ENCODE measurements around the gene GLIPR1L1. TPM values are rescaled to one million over a fixed set of nuclear protein-coding genes. Genes with fewer than 3 reads are reported as not detected.

Gene GLIPR1L1
- total RNA-seq, 1 experiment from 2014 or later, result not detected

DNA sequence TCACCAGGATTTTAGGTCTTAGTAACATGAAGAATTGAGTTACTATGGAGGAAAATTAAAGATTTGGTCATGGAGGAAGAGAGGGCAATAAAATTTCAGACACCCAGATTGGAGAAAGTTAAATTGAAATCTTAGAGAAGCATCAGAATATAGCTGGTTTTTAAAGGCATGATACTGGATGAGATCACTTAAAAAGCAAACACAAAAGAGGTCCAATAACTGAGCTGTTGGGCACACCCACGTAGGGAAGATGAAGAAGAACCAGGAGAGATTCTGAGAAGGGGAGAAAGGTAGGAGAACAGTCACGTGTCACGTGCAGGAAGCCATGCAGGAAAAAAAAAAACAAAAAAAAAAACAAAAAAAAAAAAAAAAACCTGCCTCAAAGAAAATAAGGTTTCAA, 23.1 kb upstream of the GLIPR1L1 start:
- ChIA-PET CTCF (no interaction called here), POLR2A (ENCODE audit: unreplicated experiment) (no interaction called here)
- H4K20me1 ChIP-seq (ENCODE audit: insufficient read depth), result no peaks in the 10 kb centered on the region
- no peaks in the 10 kb centered on the region for H3K4me1 ChIP-seq (replicated peaks; ENCODE audit: insufficient read depth)
- H2AFZ ChIP-seq, result no peak overlapping the region
- H3K4me3 ChIP-seq, result no peak overlapping the region
- H3K4me2 ChIP-seq, result no peak overlapping the region
- H3K9me2 ChIP-seq (ENCODE audit: insufficient read depth), result 0 out of 2 replicates have a peak, but pooled peaks cover 4% of the 10 kb centered on the region
- no peak for TF ChIP-seq EZH2 (IDR thresholded peaks at IDR 0.05; ENCODE audit: low read depth)
- TF ChIP-seq, protein P1, sequence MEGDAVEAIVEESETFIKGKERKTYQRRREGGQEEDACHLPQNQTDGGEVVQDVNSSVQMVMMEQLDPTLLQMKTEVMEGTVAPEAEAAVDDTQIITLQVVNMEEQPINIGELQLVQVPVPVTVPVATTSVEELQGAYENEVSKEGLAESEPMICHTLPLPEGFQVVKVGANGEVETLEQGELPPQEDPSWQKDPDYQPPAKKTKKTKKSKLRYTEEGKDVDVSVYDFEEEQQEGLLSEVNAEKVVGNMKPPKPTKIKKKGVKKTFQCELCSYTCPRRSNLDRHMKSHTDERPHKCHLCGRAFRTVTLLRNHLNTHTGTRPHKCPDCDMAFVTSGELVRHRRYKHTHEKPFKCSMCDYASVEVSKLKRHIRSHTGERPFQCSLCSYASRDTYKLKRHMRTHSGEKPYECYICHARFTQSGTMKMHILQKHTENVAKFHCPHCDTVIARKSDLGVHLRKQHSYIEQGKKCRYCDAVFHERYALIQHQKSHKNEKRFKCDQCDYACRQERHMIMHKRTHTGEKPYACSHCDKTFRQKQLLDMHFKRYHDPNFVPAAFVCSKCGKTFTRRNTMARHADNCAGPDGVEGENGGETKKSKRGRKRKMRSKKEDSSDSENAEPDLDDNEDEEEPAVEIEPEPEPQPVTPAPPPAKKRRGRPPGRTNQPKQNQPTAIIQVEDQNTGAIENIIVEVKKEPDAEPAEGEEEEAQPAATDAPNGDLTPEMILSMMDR (conservative IDR thresholded peaks at IDR 0.05), result no peak
- H3K79me2 ChIP-seq (ENCODE audit: low read depth), result no peaks in the 10 kb centered on the region
- H3K27me3 ChIP-seq (ENCODE audit: insufficient read depth, low read depth), result no peaks in the 10 kb centered on the region
- no TSS peak for BruUV-seq (replicated peaks)
- no peak overlapping the region for H3K27ac ChIP-seq
- no peaks in the 10 kb centered on the region for H3F3A ChIP-seq (ENCODE audit: insufficient read depth, low read depth)
- H3K36me3 ChIP-seq (ENCODE audit: low read depth), result no peaks in the 10 kb centered on the region
- H3K9me3 ChIP-seq (ENCODE audit: insufficient read depth, low read depth), result no peaks in the 10 kb centered on the region
- intact Hi-C loops (cut with micrococcal nuclease; ENCODE audit: unreplicated experiment), result no loop called here
- no peak for DNase-seq

DNA sequence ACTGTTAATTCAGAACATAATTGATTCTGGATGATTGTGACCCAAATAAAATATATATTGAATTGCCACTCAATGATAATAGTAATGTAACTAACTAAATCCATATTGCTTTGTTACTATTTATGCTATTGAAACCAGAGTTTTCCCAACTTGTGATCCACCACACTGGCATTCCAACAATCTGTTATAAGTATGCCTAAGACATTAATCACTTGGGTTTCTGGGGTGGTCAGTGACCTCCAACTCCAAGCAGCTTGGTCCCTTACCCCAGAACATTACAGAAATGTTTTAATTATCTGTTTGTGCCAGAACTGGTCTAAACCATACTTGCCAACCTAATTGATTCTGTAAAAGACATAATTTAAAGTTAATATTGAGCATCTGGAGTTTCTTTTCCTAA, 19.0 kb upstream of the GLIPR1L1 start:
- no peak overlapping the region for H3K4me2 ChIP-seq
- H3K4me3 ChIP-seq, result no peak overlapping the region
- H3K9me2 ChIP-seq (ENCODE audit: insufficient read depth), result no peaks in the 10 kb centered on the region
- BruUV-seq (replicated peaks), result no TSS peak
- CTCF ChIA-PET, result no interaction called here
- H3K27ac ChIP-seq, result no peak overlapping the region
- no peak for DNase-seq
- no peaks in the 10 kb centered on the region for H4K20me1 ChIP-seq (ENCODE audit: insufficient read depth)
- no peak overlapping the region for H2AFZ ChIP-seq
- H3K79me2 ChIP-seq (ENCODE audit: low read depth), result no peaks in the 10 kb centered on the region
- H3K9me3 ChIP-seq (ENCODE audit: insufficient read depth, low read depth), result no peaks in the 10 kb centered on the region
- no peak for TF ChIP-seq EZH2 (IDR thresholded peaks at IDR 0.05; ENCODE audit: low read depth)
- TF ChIP-seq, protein P1 (conservative IDR thresholded peaks at IDR 0.05), result no peak
- intact Hi-C loops (cut with micrococcal nuclease; ENCODE audit: unreplicated experiment), result no loop called here
- POLR2A ChIA-PET (ENCODE audit: unreplicated experiment), result no interaction called here
- no peaks in the 10 kb centered on the region for H3K27me3 ChIP-seq (ENCODE audit: insufficient read depth, low read depth)
- H3K4me1 ChIP-seq (replicated peaks; ENCODE audit: insufficient read depth), result no peaks in the 10 kb centered on the region
- H3F3A ChIP-seq (ENCODE audit: insufficient read depth, low read depth), result no peaks in the 10 kb centered on the region
- H3K36me3 ChIP-seq (ENCODE audit: low read depth), result no peaks in the 10 kb centered on the region

DNA sequence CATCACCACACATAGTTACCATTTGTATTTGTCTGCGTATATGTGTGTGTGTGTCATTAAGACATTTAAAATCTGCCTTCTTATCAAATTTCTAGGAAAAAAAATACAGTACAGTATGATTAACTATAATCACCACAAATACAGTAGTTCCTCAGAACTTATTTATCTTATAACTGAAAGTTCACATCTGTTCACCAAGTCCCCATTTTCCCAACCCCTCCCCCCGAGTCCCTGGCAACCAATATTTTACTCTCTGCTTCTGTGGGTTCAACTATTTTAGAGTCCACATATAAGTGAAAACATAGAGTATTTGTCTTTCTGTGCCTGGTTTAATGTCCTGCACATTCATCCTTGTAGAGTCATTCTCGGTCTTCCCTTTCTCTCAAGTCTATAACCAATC, 16.7 kb upstream of the GLIPR1L1 start:
- H3K9me3 ChIP-seq (ENCODE audit: insufficient read depth, low read depth), result no peaks in the 10 kb centered on the region
- no peaks in the 10 kb centered on the region for H3K9me2 ChIP-seq (ENCODE audit: insufficient read depth)
- no peaks in the 10 kb centered on the region for H3F3A ChIP-seq (ENCODE audit: insufficient read depth, low read depth)
- no peak overlapping the region for H3K4me3 ChIP-seq
- no peak for DNase-seq
- BruUV-seq (replicated peaks), result no TSS peak
- intact Hi-C loops (cut with micrococcal nuclease; ENCODE audit: unreplicated experiment), result no loop called here
- no peak overlapping the region for H3K4me2 ChIP-seq
- no peaks in the 10 kb centered on the region for H3K36me3 ChIP-seq (ENCODE audit: low read depth)
- POLR2A ChIA-PET (ENCODE audit: unreplicated experiment), result no interaction called here
- CTCF ChIA-PET, result no interaction called here
- H3K79me2 ChIP-seq (ENCODE audit: low read depth), result no peaks in the 10 kb centered on the region
- no peak overlapping the region for H3K27ac ChIP-seq
- no peaks in the 10 kb centered on the region for H3K4me1 ChIP-seq (replicated peaks; ENCODE audit: insufficient read depth)
- TF ChIP-seq, protein P1 (conservative IDR thresholded peaks at IDR 0.05), result no peak
- TF ChIP-seq EZH2 (IDR thresholded peaks at IDR 0.05; ENCODE audit: low read depth), result no peak
- H2AFZ ChIP-seq, result no peak overlapping the region
- no peaks in the 10 kb centered on the region for H4K20me1 ChIP-seq (ENCODE audit: insufficient read depth)
- H3K27me3 ChIP-seq (ENCODE audit: insufficient read depth, low read depth), result no peaks in the 10 kb centered on the region
